Stimulated activated CD4-positive, alpha-beta T cell treated with anti-CD3 and anti-CD28 coated beads, Interleukin-1b, Interleukin-23, amount 100 ng/mL, for 48 hours (primary cell): ENCODE data around the gene ZNF680.
"Not testable (repeated sequence)": the region's sequence is repeated elsewhere in the genome, so short reads cannot be mapped to it uniquely, and the experiment has no call there.

ENCODE experiments used
- DNase-seq: peaks from one replicate; pipeline ENCODE4 v3.0.0-alpha.2; 2020

ZNF680 gene

GRCh38 chr7:64554188-64554587, 8.7 kb downstream of the ZNF680 start:
- DNase-seq: not testable (repeated sequence)

- DNase-seq: no peak
Measured at GRCh38 chr7:64551375-64552142, 11.3 kb downstream of the ZNF680 start.

GRCh38 chr7:64544010-64544409, 18.9 kb downstream of the ZNF680 start:
- DNase-seq: no peak

DNA sequence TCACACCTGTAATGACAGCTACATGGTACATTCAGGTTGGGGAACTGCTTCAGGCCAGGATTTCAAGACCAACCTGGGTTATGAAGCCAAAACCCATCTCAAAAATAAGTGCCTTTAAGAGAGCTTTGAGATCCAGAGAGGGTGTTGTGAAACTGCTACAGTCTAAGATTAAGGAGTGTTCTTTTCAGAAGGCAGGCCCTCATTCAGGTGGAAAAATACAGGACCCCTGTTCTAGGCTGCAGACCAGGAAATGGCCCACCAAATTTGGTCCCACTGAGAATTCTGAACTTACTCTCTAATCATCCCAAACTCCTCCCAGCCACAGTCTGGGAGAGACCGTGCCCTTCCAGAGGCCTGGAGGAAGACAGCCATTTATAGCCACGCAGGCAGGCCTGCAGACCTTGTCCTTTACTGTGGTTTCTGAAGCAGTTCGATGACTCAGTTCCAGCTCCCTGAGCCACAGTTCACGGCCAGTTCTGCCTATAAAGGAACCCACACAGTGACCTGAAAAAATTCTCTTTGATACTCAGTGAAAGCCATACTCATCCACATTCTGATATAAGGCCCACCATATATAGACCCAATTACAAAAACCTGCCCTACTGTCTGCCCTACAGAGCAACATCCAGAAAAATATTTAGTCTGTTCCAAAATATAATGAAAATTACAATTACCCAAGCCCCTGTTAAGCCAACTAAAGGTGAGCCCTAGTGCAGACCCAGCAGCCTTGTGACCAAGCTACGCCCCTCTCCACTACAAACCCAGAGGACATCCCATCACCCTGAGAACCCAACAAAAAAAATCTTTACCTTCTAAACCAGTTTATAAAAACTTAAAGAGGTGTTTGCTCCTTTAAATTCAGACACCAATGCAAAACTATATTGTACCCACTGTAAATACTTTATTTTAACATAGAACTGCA, 21.2 kb downstream of the ZNF680 start:
- no peak for DNase-seq

GRCh38 chr7:64533756-64534155, 29.1 kb downstream of the ZNF680 start:
- no peak for DNase-seq

GRCh38 chr7:64528770-64529169, 34.1 kb downstream of the ZNF680 start:
- no peak for DNase-seq

DNA sequence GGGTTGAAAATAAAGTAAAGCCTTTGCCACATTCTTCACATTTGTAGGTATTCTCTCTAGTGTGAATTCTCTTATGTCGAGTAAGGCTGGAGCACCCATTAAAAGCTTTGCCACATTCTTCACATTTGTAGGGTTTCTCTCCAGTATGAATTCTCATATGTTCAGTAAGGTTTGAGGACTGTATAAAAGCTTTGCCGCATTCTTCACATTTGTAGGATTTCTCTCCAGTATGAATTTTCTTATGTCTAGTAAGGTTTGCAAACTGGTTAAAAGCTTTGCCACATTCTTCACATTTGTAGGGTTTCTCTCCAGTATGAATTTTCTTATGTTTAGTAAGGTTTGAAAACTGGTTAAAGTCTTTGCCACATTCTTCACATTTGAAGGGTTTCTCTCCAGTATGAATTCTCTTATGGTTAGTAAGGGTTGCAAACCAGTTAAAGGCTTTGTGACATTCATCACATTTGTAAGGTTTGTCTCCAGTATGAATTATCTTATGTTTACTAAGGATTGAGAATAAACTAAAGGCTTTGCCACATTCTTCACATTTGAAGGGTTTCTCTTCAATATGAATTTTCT, 41.4 kb downstream of the ZNF680 start:
- DNase-seq: no peak

DNA sequence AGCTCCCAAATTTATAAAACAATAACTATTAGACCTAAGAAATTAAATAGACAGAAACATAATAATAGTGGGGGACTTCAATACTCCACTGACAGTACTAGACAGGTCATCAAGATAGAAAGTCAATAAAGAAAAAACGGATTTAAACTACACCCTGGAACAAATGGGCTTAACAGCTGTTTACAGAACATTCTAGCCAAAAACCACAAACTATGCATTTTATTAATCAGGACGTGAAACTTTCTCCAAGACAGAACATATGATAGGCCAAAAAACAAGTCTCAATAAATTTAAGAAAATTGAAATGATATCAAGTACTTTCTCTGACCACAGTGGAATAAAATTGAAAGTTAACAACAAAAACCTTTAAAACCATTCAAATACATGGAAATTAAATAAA, 46.4 kb downstream of the ZNF680 start:
- no peak for DNase-seq

GRCh38 chr7:64515781-64516180, 47.1 kb downstream of the ZNF680 start:
- no peak for DNase-seq

- no peak for DNase-seq
Measured at GRCh38 chr7:64515330-64515729, 47.5 kb downstream of the ZNF680 start.

- DNase-seq: no peak
Measured at GRCh38 chr7:64509583-64509982, 53.3 kb downstream of the ZNF680 start.

DNA sequence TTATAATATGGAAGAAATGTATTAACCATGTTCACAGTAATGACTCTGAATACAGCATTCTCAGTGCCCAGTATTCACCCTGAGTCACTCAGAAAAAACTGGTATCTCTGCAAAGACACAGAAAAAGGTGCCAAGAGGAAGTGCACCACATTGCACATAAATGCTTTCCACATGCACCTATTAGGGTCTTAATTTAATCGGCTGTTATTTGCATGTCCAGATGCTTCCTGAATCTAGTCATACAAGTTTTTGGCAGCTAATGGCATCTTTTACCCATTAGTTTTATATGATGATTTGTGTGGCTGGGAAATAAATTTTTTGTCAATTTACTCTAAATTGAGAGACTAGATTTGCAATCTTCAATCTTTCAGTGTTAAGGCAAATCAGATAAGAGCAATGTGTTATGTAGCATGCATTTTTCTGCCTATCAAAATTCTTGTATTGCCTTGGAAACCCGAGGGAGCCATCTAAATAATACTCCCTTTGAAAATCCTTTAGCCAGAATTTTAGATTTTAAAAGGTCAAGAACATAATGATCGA, 58.2 kb downstream of the ZNF680 start:
- DNase-seq: no peak

- DNase-seq: no peak
Measured at GRCh38 chr7:64498270-64498669, 64.6 kb downstream of the ZNF680 start.

GRCh38 chr7:64494912-64495461, 67.9 kb downstream of the ZNF680 start:
- DNase-seq: no peak

GRCh38 chr7:64485623-64486022, 77.2 kb downstream of the ZNF680 start:
- no peak for DNase-seq
